Ishikawa (cell line): Measurements from ENCODE around the gene SCGB3A2.

Experiments
- CEBPB ChIP-seq: IDR thresholded peaks from 2 replicates; pipeline ENCODE4 v1.6.1; 2012
- CREB1 ChIP-seq: IDR thresholded peaks from 2 replicates; pipeline ENCODE4 v1.6.1; 2012; ENCODE audit warnings: low read depth
- EGR1 ChIP-seq: IDR thresholded peaks from 2 replicates; pipeline ENCODE4 v1.6.1; 2012
- EP300 ChIP-seq: IDR thresholded peaks from 2 replicates; pipeline ENCODE4 v1.6.1; 2012; ENCODE audit warnings: borderline replicate concordance
- FOXM1 ChIP-seq: IDR thresholded peaks from 2 replicates; pipeline ENCODE4 v1.6.1; 2012; ENCODE audit warnings: low read depth, borderline replicate concordance
- NFIC ChIP-seq: IDR thresholded peaks from 2 replicates; pipeline ENCODE4 v1.6.1; 2012
- RAD21 ChIP-seq: IDR thresholded peaks from 2 replicates; pipeline ENCODE4 v1.6.1; 2012; ENCODE audit warnings: low read depth
- TAF1 ChIP-seq: IDR thresholded peaks from 2 replicates; pipeline ENCODE4 v1.6.1; 2012; ENCODE audit warnings: low read depth, mild to moderate bottlenecking
- TCF12 ChIP-seq: IDR thresholded peaks from 2 replicates; pipeline ENCODE4 v1.6.1; 2012; ENCODE audit warnings: low read depth
- TEAD4 ChIP-seq: IDR thresholded peaks from 2 replicates; pipeline ENCODE4 v1.6.1; 2012
- YY1 ChIP-seq: IDR thresholded peaks from 2 replicates; pipeline ENCODE4 v1.6.1; 2012; ENCODE audit warnings: low read depth
- ZBTB7A ChIP-seq: IDR thresholded peaks from 2 replicates; pipeline ENCODE4 v1.6.1; 2012; ENCODE audit warnings: low read depth
- TF ChIP-seq, protein P1 (sequence below): IDR thresholded peaks from 2 replicates; pipeline ENCODE4 v1.6.1; 2012
- TF ChIP-seq, protein P2 (sequence below): IDR thresholded peaks from 2 replicates; pipeline ENCODE4 v1.6.1; 2012
- TF ChIP-seq, protein P3 (sequence below): IDR thresholded peaks from 2 replicates; pipeline ENCODE4 v1.6.1; 2012; ENCODE audit warnings: low read depth, mild to moderate bottlenecking

The SCGB3A2 gene

DNA sequence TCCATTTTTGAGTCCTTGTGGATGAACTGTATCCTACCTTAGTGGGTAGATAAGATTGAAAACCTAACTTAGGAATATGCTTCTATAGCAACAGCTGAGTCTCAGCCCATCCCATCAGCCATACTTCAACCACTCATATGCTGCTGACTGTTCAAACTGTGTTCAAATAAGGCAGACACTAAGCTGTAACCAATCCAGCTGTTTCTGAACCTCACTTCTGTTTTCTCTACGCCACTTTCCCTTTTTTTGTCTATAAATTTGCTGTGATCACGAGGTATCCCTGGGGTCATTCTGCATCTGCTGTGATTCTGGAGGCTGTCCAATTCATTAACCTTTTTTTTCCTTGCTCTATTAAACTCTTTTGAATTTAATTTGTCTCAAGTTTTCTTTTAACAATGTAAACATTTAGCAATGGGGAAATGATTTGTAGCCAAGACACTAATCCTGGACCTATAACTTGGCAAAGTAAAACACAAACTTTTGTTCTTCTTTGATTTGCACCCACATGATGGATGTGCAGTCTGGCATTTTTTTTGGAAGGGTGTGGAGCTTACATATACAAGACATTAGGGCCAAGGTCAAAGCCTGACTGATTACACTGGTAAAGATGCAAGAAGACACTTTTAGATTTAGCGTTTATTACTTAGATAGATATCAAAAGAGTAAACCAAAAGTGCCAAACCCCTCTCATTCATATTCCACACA is 14.9 kb upstream of the SCGB3A2 start:
- TF ChIP-seq EGR1 = no peak
- TF ChIP-seq, protein P1, sequence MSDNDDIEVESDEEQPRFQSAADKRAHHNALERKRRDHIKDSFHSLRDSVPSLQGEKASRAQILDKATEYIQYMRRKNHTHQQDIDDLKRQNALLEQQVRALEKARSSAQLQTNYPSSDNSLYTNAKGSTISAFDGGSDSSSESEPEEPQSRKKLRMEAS = no peak
- TF ChIP-seq CEBPB = no peak
- TF ChIP-seq ZBTB7A = no peak
- TF ChIP-seq, protein P2, sequence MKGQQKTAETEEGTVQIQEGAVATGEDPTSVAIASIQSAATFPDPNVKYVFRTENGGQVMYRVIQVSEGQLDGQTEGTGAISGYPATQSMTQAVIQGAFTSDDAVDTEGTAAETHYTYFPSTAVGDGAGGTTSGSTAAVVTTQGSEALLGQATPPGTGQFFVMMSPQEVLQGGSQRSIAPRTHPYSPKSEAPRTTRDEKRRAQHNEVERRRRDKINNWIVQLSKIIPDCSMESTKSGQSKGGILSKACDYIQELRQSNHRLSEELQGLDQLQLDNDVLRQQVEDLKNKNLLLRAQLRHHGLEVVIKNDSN = no peak
- TF ChIP-seq TAF1 = no peak
- no peak for TF ChIP-seq EP300
- no peak for TF ChIP-seq TEAD4
- TF ChIP-seq NFIC = no peak
- TF ChIP-seq TCF12 = no peak
- TF ChIP-seq YY1 = no peak
- TF ChIP-seq FOXM1 = no peak
- TF ChIP-seq CREB1 = no peak
- TF ChIP-seq, protein P3, sequence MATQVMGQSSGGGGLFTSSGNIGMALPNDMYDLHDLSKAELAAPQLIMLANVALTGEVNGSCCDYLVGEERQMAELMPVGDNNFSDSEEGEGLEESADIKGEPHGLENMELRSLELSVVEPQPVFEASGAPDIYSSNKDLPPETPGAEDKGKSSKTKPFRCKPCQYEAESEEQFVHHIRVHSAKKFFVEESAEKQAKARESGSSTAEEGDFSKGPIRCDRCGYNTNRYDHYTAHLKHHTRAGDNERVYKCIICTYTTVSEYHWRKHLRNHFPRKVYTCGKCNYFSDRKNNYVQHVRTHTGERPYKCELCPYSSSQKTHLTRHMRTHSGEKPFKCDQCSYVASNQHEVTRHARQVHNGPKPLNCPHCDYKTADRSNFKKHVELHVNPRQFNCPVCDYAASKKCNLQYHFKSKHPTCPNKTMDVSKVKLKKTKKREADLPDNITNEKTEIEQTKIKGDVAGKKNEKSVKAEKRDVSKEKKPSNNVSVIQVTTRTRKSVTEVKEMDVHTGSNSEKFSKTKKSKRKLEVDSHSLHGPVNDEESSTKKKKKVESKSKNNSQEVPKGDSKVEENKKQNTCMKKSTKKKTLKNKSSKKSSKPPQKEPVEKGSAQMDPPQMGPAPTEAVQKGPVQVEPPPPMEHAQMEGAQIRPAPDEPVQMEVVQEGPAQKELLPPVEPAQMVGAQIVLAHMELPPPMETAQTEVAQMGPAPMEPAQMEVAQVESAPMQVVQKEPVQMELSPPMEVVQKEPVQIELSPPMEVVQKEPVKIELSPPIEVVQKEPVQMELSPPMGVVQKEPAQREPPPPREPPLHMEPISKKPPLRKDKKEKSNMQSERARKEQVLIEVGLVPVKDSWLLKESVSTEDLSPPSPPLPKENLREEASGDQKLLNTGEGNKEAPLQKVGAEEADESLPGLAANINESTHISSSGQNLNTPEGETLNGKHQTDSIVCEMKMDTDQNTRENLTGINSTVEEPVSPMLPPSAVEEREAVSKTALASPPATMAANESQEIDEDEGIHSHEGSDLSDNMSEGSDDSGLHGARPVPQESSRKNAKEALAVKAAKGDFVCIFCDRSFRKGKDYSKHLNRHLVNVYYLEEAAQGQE = no peak
- TF ChIP-seq RAD21 = no peak

DNA sequence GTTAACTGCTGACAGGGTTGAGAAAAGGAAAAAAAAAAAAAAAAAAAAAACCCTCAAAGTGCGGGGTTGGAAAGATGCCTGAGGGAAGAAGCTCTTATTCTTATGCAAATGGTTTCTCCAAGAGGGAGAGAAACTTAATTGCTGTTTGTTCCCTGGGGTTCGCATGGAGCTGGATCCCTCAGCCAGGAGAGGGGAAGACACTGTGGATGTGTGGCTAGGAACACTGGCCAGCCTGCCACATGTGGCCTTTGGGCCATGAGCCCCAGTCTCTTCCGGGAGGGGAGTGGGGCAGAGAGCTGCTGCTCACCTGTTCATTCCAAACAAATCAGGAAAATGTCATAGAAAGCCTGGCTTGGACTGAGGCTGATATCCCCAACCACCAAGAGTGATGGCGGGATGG is 9.4 kb upstream of the SCGB3A2 start:
- TF ChIP-seq EGR1 = no peak
- no peak for TF ChIP-seq CREB1
- TF ChIP-seq CEBPB = no peak
- TF ChIP-seq, protein P1 = no peak
- no peak for TF ChIP-seq FOXM1
- TF ChIP-seq YY1 = no peak
- no peak for TF ChIP-seq NFIC
- TF ChIP-seq TAF1 = no peak
- no peak for TF ChIP-seq ZBTB7A
- TF ChIP-seq TCF12 = no peak
- no peak for TF ChIP-seq TEAD4
- no peak for TF ChIP-seq EP300
- TF ChIP-seq, protein P3 = no peak
- TF ChIP-seq, protein P2 = no peak
- TF ChIP-seq RAD21 = no peak

DNA sequence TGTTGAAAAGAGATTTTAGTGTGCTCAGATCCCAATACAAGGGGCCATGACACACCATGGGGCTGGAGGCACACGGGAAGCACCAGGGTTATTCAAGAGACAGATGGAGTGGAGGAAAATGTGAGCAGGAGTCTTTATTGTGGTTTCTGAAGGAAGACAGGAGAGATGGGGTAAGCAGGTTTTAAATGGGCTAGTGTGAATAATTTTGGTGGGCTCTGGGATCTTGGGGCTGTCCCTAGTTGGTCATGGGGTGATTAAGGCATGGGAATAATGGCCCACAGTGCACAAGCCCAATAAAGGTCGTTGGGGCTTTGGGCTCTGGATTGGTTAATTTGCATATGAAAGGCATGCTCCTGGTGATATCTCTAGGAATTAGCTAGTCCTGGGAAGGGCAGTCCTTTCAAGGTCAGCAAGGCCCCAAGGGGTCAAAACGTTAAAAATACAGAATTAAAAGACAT is 3.6 kb upstream of the SCGB3A2 start:
- TF ChIP-seq, protein P1 = no peak
- TF ChIP-seq TEAD4 = no peak
- no peak for TF ChIP-seq EGR1

DNA sequence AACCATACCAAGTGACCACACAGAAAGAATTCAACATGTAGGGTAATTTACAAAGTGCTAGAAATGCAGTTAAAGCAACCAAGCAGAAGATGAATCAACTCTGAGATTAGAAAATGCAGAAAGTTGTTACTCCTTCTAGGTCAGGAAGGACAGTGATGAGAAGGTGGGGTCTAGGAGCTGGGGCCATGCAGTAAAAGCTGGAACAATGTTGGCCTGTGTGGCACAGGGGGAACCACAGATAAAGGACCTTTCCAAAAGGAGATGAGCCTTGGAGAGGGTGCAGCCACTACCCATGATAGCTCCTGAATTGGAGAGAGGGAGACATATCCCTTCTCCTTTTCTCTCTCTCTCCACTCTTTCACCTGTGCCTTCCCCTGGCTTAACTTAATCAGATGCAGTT is 2.4 kb upstream of the SCGB3A2 start:
- TF ChIP-seq EGR1 (no peak), TCF12 (no peak), ZBTB7A (no peak), NFIC (no peak), CREB1 (no peak), EP300 (no peak), TEAD4 (no peak), RAD21 (no peak), CEBPB (no peak), YY1 (no peak), TAF1 (no peak), FOXM1 (no peak)
- TF ChIP-seq, protein P3 = no peak
- TF ChIP-seq, protein P2 = no peak
- TF ChIP-seq, protein P1 = no peak
